WI38 (cell line): ENCODE measurements around the gene TRAFD1.

Experiments
- H3K4me3 ChIP-seq: 2 replicates; pipeline ENCODE4 v1.5.1; 2011; ENCODE audit warnings: low read depth, mild to moderate bottlenecking, control low read depth, low read length
- TF ChIP-seq, protein P1 (sequence below): IDR thresholded peaks from 2 replicates; pipeline ENCODE4 v1.5.1; 2012; ENCODE audit warnings: low read depth, mild to moderate bottlenecking, control low read depth, low read length

The TRAFD1 gene

DNA sequence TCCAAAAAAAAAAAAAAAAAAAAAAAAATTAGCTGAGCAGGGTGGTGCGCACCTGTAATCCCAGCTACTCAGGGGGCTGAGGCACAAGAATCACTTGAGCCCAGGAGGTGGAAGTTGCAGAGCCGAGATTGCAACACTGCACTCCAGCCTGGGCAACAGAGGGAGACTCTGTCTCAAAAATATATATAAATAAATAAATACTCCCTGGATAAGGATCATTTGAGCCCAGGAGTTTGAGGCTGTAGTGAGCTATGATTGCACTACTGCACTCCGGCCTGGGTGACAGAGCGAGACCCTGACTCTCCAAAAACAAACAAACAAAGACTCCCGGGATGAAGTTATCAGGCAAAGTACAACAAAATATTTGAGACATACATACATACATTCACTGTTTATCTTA, 13.4 kb upstream of the TRAFD1 start:
- no peak overlapping the region for H3K4me3 ChIP-seq
- TF ChIP-seq, protein P1, sequence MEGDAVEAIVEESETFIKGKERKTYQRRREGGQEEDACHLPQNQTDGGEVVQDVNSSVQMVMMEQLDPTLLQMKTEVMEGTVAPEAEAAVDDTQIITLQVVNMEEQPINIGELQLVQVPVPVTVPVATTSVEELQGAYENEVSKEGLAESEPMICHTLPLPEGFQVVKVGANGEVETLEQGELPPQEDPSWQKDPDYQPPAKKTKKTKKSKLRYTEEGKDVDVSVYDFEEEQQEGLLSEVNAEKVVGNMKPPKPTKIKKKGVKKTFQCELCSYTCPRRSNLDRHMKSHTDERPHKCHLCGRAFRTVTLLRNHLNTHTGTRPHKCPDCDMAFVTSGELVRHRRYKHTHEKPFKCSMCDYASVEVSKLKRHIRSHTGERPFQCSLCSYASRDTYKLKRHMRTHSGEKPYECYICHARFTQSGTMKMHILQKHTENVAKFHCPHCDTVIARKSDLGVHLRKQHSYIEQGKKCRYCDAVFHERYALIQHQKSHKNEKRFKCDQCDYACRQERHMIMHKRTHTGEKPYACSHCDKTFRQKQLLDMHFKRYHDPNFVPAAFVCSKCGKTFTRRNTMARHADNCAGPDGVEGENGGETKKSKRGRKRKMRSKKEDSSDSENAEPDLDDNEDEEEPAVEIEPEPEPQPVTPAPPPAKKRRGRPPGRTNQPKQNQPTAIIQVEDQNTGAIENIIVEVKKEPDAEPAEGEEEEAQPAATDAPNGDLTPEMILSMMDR = no peak

DNA sequence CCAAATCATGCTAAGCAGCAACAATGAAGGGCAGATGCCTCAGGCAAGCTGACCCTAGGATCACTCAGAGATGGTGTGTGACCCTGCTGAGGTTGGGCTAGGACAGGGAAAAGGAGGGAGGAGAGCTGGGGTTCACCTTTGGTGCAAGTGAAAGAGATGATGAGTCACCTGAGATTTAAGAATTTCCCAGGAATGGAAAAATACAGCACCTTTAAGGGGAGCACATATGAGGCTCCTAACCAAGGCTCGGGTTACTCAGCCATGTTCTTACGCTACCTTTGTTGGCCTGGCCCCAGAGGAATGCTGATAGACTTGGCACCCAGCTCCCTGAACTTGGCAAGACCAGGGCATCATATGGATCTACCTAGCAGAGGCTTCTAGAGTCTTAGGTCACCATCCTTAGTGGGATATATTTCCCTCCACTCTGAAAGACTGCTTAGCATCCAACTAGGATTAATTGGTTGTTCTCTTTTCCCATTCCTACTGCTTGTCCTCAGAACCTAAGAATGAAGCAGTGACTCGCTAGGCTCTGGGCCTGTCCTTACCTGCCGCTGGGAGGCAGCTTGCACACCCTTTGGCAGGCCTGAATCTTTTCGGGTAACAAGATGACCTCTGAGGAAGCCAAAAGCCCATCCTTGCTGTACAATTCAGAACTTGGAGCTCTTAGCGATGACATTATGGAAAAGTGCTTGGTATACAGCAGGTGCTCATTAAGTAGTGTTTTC, 12.8 kb upstream of the TRAFD1 start:
- TF ChIP-seq, protein P1 = no peak
- H3K4me3 ChIP-seq = no peak overlapping the region

- TF ChIP-seq, protein P1 = no peak
- H3K4me3 ChIP-seq = no peak overlapping the region
Observed at GRCh38 chr12:112115259-112116045, 9.9 kb upstream of the TRAFD1 start.

DNA sequence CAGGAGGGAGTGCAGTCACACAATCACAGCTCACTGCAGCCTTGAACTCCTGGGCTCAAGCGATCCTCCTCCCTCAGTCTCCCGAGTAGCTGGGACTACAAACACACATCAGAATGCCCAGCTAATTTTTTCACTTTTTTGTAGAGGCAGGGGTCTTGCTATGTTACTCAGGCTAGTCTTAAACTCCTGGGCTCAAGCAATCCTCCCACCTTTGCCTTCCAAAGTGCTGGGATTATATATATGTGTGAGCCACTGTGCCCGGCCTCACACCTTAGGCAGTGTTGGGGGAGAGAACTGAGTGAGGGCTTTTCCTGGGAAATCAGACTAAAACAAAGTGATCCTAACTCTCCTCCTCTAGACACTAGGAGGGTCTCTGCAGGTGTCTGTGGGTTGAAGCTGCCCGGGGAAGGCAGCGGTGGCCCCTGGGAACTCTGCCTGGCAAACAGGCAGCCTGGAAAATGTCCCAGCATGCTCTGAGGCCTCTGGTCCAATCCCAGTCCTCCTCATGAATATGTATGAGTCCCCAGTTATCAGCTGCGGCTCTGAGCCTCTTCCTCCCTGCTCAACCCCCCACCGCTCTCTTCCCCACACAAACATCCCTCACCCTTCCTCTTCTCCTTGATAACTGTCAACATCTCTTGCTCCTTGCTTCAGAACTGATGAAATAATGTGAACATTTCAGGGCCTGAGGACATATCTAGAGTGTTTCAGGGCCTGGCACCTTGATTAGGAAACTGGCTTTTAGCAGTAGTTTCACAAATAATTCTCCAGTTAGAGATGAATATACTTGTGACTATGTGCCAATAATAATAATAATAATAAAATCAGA, 8.9 kb upstream of the TRAFD1 start:
- H3K4me3 ChIP-seq = no peak overlapping the region
- TF ChIP-seq, protein P1 = no peak

- TF ChIP-seq, protein P1 = no peak
Observed at GRCh38 chr12:112117685-112118084, 7.7 kb upstream of the TRAFD1 start.

DNA sequence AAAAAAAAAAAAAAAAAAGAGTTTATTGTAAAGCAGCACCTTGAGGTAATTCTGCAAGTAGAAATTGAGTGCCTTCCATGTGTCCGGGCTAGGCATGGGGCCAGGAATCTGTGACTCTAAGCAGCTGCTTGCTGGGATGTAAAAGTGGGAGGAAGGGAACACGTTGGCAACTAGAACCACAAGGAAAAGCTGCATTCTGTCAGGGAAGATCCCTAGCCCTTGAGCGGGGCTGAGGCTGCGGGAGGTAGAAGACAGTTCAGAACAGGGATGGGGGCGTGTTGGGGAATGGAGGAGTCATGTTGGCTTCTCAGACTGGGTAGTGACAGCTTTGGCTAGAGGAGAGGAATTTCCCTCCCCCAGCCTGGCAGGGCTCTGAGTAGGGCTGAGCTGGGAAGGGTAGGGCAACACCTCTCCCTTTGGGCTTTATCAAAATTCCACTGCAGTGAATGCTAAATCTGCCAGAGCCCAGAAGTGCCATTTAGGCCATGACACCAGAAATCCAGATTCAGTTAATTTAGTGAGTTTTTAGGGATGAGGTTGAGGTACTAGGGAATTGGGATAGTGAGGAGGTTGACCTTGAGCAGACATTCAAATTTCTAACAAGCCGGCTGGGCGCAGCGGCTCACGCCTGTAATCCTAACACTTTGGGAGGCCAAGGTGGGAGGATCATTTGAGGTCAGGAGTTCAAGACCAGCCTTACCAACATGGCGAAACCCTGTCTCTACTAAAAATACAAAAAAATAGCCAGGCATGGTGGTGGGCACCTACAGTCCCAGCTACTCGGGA, 3.4 kb upstream of the TRAFD1 start:
- TF ChIP-seq, protein P1 = no peak
- no peak overlapping the region for H3K4me3 ChIP-seq

More at GRCh38 chr12:112117685-112118084, 7.7 kb upstream of the TRAFD1 start:
- no peak overlapping the region for H3K4me3 ChIP-seq
